Stimulated activated CD8-positive, alpha-beta memory T cell treated with anti-CD3 and anti-CD28 coated beads, Interleukin-2, amount 100 ng/mL, for 1 hour (primary cell): Measurements from ENCODE around the gene PSMC3IP.
"Not testable (repeated sequence)": the region's sequence is repeated elsewhere in the genome, so short reads cannot be mapped to it uniquely, and the experiment has no call there.

ENCODE experiments used
- DNase-seq, 2 donors: peaks; one replicate each; pipeline ENCODE4 v3.0.0-alpha.2; 2020; ENCODE audit warnings: low read depth in 2 of 2

Gene PSMC3IP

GRCh38 chr17:42561897-42562387, 15.6 kb downstream of the PSMC3IP start, which contains the start of gene COASY:
Gene COASY, plus strand, starts transcription at chr17:42562148. Its CDS starts 475 bp downstream, at chr17:42562623.
- DNase-seq, result peak; percentile 77 to 86

- DNase-seq, result no peak
Measured at GRCh38 chr17:42560246-42560645, 17.3 kb downstream of the PSMC3IP start.

- DNase-seq, result no peak
Measured at GRCh38 chr17:42559075-42559474, 18.5 kb downstream of the PSMC3IP start.

GRCh38 chr17:42555961-42556617, 21.4 kb downstream of the PSMC3IP start:
- not testable (repeated sequence) for DNase-seq

GRCh38 chr17:42555122-42555622, 22.4 kb downstream of the PSMC3IP start:
- no peak for DNase-seq

- peak; percentile 50 for DNase-seq
Measured at GRCh38 chr17:42554250-42555121, 23.0 kb downstream of the PSMC3IP start.

GRCh38 chr17:42553866-42554249, 23.7 kb downstream of the PSMC3IP start:
- no peak for DNase-seq

GRCh38 chr17:42553161-42553818, 24.2 kb downstream of the PSMC3IP start:
- DNase-seq, result no peak

- not testable (repeated sequence) for DNase-seq
Measured at GRCh38 chr17:42552736-42553135, 24.8 kb downstream of the PSMC3IP start, which contains the start of gene HSD17B1. Gene HSD17B1, plus strand, starts transcription at chr17:42552923. Its CDS starts 11 bp downstream, at chr17:42552934.

GRCh38 chr17:42548993-42549755, 28.4 kb downstream of the PSMC3IP start:
- no peak for DNase-seq

- peak; percentile 48 to 59 for DNase-seq
Measured at GRCh38 chr17:42548070-42548837, 29.3 kb downstream of the PSMC3IP start.

GRCh38 chr17:42547698-42548069, 29.8 kb downstream of the PSMC3IP start:
- no peak for DNase-seq

GRCh38 chr17:42547001-42547461, 30.5 kb downstream of the PSMC3IP start:
- no peak for DNase-seq

- not testable (repeated sequence) for DNase-seq
Measured at GRCh38 chr17:42545755-42546505, 31.6 kb downstream of the PSMC3IP start.

- DNase-seq, result no peak
Measured at GRCh38 chr17:42544874-42545283, 32.6 kb downstream of the PSMC3IP start.

GRCh38 chr17:42543190-42544079, 34.1 kb downstream of the PSMC3IP start:
- DNase-seq, result no peak

GRCh38 chr17:42541041-42541833, 36.3 kb downstream of the PSMC3IP start:
- DNase-seq, result no peak

- not testable (repeated sequence) for DNase-seq
Measured at GRCh38 chr17:42540558-42540957, 37.0 kb downstream of the PSMC3IP start.
